HG02884 (cell line): ENCODE results near the gene CTDP1.

Experiments
- ATAC-seq: cut with Tn5 transposase; IDR thresholded peaks from one replicate; pipeline ENCODE4 v1.9.1; 2021; ENCODE audit warnings: mild to moderate bottlenecking, moderate library complexity; ENCODE audit not compliant: unreplicated experiment

CTDP1 gene

DNA sequence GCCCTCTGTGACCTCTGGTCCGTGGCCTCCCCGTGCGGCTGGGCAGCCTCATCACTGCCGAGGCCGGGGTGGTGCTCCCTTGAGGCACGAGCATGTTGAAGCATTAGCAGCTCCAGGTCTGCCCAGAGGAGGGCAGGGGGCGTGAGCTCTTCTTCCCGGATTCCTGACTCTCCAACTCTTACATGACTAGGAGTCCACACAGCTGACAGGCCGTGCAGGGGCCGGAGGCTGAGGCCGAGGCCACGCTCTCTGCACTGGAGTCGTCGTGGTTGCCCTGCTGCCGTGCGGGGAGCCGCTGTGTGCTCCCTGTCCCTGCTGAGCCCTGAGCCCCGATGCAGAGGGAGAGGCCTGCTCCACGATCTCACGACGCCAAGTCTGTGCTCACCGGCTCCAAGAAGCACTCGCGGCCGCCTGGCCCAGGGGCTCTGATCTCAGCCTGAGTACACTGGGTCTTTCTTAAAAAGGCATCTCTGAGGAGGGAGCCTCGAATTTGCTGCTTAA is 98.7 kb downstream of the CTDP1 start:
- no peak for ATAC-seq

DNA sequence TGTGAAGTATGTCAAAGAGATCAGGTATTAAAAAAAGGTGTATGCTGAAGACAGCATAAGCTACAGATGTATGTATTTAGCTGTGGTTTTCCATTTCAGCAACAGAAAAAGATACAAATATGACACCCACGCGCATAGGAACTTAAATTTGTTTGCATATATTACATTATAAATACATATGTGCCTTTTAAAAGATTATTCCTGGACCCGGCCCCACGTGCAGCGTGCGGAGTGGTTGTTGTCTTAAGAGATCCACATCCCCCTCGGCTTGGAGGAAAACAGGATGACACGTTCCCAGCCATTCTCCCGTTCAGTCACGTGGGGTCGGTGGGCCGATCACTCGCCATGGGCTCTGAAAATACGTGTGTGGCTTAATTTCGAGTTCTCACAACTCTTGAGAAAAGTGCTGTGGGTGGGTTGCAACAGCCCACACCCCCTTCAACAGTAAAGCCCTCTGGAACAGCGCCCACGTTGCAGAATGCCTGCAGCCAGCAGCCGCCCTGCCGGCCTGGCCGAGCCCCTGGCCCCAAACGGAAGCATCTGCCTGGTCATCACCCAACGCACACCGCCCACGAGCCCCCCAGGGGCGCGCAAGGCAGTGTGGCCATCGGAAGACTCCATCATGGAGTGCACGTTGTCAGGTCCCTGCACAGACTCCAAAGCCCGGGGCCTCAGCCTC is 99.6 kb downstream of the CTDP1 start:
- ATAC-seq, result no peak

DNA sequence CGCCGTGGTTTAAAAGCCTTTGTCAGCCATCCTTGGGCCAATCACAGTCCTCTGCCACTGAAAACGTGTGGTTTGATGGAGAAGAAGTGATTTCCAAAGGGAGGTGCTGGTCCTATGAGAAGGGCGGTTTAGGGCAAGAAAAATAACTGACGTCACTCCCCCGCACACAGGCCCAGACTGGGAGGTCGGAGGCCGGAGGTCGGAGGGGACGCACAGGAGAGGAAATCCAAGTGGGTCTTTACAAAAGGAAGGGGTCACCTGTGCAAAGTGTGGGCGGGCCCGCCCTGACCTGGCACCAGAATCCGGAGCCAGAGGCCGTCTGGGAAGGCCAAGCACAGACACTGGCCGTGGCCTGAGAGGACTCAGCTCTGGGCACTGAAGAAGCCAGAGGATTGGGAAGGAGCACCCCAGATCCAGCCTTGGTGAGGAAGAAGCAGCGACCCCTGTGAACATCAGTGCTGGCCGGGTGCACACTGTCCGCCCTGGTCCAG is 100.1 kb downstream of the CTDP1 start:
- ATAC-seq, result no peak

DNA sequence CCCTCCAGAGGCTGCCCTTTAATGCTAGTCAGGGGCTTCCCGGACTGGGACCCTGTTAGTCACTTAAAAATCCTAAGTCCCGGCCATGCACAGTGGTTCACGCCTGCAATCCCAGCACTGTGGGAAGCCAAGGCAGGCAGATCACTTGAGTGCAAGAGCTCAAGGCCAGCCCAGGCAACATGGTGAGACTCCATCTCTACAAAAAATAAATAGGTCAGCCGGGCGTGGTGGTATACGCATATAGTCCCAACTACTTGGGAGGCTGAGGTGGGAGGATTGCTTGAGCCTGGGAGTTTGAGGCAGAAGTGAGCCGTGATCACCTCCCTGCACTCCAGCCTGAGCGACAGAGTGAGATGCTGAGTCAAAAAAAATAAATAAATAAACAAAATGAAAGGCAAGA is 100.9 kb downstream of the CTDP1 start:
- no peak for ATAC-seq

DNA sequence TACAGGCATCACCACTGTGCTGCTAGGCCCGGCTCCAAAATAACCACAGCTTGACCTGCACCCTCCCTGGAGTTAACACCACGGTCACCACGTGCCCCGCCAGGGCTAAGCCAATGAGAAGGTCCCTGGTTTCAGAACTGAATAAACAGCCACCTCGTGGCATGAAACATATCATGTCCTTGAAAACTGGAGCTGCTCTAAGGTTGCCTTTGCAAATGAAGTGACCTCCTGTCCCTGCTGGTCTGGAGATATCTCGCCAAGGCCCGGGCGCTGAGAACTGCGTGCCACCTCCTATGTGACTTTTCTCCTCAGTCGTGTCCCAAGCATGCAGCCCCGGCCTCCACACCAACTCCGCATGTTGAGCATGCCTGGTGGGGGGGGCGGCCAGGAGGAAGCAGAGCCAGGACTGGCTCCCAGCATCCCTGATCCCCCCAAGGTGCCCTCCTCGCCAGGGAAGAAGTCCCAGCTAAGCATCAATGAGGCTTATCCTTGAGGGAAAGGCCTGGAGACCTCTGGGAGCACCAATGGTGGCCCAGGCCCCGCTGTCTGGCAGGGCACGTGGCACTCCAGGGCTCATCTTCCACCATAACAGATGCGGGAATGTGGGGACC is 101.8 kb downstream of the CTDP1 start:
- no peak for ATAC-seq

DNA sequence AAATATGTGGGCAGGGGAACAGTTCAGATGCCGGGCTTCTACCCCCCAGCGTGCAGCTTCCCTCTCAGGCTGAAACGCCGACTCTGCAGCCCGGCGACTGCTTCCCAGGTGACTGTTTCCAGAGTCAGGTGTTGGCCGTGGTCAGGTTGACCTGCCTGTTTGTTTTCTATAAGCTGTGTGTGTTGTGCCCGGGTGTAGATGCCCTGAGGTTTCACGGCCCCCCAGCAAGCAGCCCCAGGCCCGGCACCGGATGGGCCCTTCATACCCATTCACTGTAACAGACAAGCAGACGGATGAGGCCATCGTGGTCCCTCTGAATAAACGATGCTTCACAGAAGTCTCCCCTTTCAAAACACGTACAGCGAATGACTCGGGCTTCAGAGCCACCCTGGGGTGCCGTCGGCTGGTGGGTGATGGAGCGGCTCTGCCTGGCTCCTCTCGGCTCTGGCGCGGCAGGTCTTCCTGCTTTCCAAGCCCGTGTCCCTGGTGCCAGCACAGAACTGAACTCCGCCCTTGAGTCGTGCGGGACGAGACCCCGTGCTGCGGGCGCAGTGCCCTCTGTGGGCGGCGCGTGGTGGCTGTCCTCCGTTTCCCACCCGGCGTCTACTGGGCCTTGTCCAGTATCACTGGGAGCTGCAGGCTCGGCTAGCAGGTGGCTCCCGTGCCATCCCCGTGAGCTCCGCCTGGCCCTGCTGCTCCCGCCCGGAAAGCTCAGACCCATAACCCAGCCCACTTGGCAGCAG is 103.1 kb downstream of the CTDP1 start:
- no peak for ATAC-seq

DNA sequence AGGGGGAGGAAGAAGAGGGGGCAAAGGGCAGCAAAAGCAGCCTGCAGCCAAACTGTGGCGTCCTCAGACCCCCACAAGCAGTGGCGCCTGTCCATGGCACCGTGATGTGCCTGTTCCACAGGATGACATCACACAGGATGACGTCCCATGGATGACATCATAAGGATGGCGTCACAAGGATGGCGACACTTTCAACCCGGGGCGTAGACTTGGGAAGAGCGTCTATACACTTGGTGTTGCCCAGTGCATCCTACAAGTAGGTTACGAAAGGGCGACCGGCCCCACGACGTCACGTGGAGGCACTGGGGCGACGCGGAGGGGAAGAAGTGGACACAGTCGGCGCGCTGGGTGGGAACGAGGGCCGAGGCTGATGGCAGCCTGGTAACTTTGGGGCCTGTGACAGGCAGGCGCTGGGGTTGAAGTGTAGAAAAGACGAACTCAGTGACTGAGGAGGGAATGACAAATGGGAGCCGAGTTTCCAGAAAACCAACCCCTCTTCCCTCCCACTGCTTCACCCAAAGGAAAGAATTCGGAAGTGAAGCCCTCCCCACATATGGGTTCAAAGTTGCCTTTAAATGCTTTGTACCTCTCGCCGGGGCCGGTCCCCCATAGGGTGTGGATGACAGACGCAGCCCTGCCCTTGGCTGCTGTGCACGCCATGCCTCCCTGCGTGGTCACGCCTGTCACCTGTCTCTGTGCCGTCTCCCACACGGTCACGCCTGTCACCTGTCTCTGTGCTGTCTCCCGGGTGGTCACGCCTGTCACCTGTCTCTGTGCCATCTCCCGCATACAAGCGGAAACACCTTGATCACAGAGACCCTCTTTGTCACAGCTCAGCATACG is 104.7 kb downstream of the CTDP1 start:
- ATAC-seq, result no peak

DNA sequence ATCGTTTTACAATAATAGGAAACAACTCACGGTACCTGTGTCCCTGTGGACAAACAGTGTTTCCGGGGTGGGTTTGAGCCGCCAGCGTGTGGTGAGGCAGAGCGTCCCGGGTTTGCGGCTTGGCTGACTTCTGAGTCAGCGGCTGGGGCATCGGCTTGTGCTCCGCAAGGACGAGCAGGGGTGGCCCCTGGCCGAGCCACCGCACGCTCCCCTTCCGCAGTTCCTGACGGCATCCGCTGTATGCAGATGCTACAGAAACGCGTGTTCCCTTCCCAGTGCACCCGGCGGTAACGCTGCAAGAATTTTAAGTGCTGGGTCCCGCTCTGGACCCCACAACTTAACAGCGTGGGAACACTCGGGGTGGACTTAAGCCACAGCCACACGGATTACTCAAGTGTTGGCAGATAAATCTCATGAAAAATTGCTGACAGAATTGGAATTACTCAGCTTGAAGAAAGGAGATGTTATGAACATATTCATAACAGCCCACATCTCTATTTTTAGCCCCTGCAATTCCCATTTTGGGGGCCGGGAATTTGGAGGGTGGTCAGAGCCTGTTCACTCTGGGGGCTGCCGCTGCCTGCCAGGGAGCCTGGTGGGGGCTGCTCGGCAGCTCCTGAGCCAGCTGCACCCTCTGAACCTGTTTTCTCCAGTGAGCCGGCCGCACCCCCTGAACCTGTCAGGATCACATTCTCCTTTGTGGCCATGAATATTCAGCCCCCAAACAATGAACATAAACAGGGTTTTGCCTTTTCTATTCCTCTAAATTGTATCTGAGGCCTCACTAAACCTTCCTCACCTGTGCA is 105.6 kb downstream of the CTDP1 start:
- no peak for ATAC-seq

DNA sequence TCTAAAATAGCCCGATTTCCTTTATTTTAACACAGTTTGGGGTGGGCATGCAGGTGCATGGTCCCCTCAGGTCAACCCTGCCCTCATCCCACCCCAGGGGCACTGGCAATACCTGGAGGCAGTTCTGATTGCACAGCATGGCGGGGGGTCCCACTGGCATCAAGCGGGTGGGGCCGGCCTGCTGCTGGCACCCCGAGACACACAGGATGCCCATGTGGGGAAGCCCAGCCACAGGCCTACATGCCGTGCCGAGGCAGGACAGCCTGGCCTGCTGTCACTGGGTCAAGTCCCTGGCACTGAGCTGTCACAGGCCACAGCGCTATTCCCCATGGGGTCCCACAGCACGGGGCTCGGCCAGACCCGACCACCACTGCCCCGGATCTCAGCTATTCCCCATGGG is 106.2 kb downstream of the CTDP1 start:
- ATAC-seq, result no peak

DNA sequence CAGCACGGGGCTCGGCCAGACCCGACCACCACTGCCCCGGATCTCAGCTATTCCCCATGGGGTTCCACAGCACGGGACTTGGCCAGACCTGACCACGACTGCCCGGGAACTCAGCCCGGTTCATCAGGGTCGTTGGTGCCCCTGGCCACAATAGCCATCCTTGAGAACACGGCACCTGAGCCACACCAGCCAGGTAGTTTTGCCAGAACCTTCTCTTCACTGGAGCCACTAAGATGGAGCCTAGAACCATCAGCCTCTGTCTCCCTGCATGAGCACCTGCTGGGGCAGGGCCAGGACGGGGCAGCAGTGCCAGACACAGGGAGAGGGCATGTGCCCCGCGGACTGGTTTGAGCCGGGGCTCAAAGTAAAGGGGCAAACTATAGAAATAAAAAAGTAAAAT is 106.7 kb downstream of the CTDP1 start:
- no peak for ATAC-seq

DNA sequence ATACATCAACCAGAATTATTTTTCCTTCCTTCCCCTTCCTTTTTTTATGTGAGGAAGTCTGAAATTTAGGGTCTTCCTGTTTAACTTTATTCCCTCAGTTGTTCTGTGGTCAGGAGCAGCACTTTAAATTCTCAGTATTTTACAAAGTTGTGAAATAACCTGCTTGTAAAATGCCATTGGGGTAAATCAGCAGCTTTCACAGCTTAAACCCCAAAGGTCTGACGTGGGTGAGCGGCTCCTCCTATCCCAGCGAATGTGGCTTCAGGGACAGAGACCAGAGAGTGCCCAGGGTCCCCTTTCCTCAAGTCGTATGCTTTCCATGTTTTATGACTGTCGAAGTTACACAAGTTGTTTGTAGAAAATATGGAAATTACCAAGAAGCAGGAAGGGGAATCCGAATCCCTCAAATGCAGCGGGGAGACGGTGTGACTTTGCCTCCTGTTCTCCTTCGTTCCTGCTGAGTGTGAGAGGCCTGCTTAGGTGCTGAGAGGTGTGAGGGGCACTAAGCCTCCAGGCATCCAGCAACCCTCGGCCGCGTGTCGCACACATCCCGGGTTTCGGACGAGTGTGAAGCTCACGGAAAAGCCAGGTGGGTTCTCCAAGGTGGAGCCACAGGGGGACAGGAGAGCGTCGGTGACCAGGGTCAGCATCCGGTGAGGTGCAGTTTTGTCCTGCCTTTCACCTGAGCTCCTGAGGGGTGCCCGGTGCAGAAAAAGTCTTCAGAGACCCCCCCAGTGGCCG is 107.4 kb downstream of the CTDP1 start:
- no peak for ATAC-seq

DNA sequence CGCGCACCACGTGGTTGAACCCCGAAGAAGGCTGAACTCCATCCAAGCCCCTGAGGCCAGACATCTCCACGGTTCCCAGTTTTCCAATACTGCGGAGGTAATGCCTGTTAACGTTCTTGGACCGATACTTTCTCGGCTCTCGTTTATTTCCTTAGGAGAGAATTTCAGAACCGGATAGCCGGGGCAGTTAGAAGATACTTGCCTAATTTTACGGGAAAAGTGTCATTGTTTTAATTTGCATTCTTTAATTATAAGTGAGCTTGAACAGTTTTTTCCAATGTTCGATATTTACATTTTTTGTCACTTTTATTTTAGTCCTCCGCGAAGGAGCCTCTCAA is 107.9 kb downstream of the CTDP1 start:
- no peak for ATAC-seq

DNA sequence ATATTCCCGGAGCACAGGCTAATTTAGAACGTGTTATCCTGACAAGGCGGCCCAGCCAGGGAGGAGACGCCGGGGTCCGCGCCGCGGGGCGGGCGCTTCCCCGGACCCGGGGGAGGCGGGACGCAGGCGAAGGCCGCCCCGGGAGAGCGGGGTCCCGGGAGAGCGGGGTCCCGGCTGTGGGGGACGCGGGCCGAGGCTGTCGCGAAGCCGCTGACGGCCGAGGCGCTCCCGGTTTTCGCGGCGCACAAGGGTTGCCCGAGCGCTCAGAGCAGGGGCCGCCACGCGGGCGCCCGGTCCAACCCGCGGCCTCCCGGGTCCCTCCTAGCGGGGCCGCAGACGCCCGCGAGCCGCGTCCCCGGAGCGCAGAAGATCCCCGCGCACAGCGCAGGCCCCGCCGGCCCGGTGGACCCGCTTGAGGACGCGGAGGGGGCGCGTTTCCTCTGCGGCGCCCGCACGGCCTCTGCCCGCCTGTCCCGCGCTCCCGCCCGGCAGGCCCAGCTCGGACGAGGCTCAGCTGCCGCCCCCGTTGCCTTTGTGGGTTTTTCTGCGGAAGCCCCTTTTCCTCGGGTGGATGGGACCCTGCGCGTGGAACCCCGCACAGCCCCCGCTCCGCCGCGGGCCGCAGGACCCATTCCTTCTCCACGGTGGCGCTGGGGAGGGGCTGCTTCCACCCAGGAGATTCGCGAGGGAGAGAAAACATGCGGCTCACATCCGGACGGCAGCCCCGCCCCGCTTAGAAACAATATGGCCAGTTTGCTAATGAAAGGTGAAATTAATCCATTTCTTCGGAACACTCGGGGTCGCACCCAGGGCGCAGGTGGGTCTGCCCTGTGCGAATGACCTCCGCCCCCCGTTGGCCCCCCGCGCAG is 108.5 kb downstream of the CTDP1 start:
- ATAC-seq, result no peak

DNA sequence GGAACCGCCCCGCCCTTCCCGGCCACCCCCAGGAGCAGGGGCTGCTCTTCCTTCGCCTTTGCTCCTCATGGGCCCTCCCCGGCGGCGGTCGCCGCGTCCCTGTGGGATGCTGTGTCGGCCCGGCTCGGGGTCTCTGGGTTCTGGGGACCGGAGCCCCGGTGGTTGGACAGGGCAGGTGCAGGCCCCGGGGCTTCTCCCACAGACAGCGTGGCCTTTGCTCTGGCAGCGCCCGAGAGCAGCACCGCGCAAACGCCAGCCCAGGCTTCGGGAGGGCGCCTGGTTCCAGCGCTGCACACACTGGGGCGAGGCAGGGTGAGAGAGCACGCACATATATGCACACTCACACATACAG is 109.1 kb downstream of the CTDP1 start:
- no peak for ATAC-seq

DNA sequence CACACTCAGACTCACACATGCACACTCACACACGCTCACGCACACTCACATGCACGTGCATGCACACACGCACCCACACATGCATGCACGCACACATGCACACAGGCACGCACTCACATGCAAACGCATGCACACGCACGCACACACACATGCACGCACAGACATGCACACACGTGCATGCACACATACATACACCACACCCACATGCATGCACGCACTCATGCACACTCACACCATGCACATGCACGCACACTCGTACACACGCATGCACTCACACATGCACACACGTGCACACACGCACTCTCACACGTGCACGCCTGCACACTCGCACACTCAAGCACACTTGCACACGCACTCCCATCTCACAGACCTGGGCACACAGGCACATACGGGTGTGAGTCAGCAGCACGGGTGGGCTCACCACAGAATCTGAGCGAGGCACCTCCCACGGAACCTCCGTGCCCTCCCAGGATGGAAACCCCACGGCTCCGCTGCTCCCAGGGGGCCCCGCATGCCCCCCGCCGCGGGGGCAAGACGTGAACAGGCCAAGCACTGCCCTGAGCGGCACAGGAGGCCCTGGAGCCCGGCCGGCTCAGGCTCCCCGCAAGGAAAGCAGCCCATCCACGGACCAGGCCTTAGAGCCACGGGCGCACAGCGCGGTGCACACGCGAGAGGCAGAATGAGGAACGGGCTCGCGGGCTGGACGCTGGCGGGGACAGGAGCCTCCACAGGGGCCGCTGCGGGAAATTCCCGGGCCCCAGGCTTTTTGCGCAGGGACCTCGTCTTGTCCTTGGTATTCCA is 109.7 kb downstream of the CTDP1 start:
- no peak for ATAC-seq

DNA sequence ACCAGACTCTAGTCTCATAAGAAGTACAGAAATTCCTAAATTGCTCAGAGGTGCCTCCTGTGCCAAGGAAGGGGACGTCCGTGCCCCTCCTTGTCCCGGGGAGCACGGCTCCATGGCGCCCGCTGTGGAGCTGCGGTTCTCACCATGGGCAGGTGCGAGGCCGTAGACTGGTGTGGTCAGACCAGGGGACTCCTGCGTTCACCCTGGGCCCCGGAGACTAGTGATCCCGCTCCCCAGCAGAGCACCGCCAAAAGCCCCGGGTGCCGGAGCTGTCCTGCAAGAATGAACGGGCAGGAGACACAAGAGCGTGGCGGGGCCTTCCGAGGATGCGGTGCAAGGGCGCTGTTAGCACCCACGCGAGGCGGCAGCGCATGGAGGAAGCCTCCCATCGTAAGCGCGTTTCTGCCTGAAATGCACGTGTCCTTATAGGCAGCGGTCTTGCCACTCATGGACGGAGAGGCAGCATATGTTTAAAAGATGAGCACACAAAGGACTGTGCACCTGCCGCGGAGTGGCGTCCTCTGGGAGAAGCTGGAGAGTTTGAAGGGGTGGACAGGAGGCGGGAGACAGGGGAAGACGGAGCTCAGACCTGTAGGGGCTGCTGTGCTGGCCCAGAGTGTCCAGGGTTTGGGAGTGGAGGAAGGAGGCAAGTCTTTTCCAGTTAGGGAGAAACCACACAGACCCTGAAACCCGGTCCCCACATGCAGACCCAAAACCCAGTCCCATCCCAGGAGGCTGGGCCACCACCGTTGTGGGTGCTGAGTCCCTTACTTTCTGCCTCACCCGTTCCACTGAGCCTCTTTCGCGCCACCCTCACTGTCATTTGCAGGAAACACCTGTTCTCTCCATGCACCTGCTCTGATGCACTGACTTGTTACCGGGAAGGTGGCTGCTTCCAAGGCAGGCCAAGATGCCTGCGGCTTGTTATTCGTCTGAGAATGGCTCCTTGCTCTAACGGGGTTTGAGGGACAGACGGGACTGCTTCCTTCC is 110.6 kb downstream of the CTDP1 start:
- ATAC-seq, result no peak
